ENCODE results near the gene SLC35F2.
"Not testable (repeated sequence)": the region's sequence is repeated elsewhere in the genome, so short reads cannot be mapped to it uniquely, and the experiment has no call there.

Gene SLC35F2

GRCh38 chr11:107783121-107783520 is 75.5 kb downstream of the SLC35F2 start:
- DNase-seq, result no peak

- peak; percentile 2 for DNase-seq
Measured at GRCh38 chr11:107780775-107781174, 77.8 kb downstream of the SLC35F2 start.

GRCh38 chr11:107780136-107780535 is 78.5 kb downstream of the SLC35F2 start:
- no peak for DNase-seq

GRCh38 chr11:107778839-107779517 is 79.6 kb downstream of the SLC35F2 start:
- no peak for DNase-seq

GRCh38 chr11:107777110-107777509 is 81.5 kb downstream of the SLC35F2 start:
- peak; percentile 61 for DNase-seq

GRCh38 chr11:107776062-107776461 is 82.5 kb downstream of the SLC35F2 start:
- no peak for DNase-seq

- no peak for DNase-seq
Measured at GRCh38 chr11:107770551-107770951, 88.0 kb downstream of the SLC35F2 start.

GRCh38 chr11:107769189-107769588 is 89.4 kb downstream of the SLC35F2 start:
- DNase-seq, result peak; percentile 57

- not testable (repeated sequence) for DNase-seq
Measured at GRCh38 chr11:107758719-107759355, 99.8 kb downstream of the SLC35F2 start.

- DNase-seq, result no peak
Measured at GRCh38 chr11:107757661-107758060, 100.9 kb downstream of the SLC35F2 start.

GRCh38 chr11:107756553-107756952 is 102.0 kb downstream of the SLC35F2 start:
- DNase-seq, result no peak

- no peak for DNase-seq
Measured at GRCh38 chr11:107752949-107753822, 105.4 kb downstream of the SLC35F2 start.

- no peak for DNase-seq
Measured at GRCh38 chr11:107752508-107752907, 106.1 kb downstream of the SLC35F2 start.

GRCh38 chr11:107751082-107751481 is 107.5 kb downstream of the SLC35F2 start:
- no peak for DNase-seq

GRCh38 chr11:107750313-107750712 is 108.3 kb downstream of the SLC35F2 start:
- DNase-seq, result no peak

GRCh38 chr11:107747622-107748021 is 111.0 kb downstream of the SLC35F2 start:
- no peak for DNase-seq

GRCh38 chr11:107744736-107745135 is 113.9 kb downstream of the SLC35F2 start:
- no peak for DNase-seq

GRCh38 chr11:107743191-107743590 is 115.4 kb downstream of the SLC35F2 start:
- DNase-seq, result no peak

GRCh38 chr11:107741044-107741823 is 117.4 kb downstream of the SLC35F2 start:
- DNase-seq, result peak; percentile 80
